Measurements from ENCODE around the gene GOLM1.
"Not testable (repeated sequence)": the region's sequence is repeated elsewhere in the genome, so short reads cannot be mapped to it uniquely, and the experiment has no call there.

The GOLM1 gene

DNA sequence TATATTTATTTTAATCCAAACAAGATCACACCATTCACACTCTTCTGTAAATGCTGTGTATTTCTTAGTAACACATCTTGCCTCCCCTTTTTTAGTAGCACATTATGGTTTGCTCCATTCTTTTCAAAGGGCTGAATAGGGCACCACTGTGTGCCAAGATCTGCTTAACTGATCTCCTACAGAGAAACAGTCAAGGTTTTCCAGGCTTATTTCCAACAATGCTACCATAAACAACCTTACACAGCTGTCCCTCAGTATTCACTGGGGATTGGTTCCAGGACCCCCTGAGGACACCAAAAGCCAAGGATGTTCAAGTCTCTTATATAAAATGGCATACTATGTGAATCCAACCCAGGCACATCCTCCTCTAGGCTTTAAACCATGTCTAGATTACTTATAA lies 16.5 kb downstream of the GOLM1 start:
- DNase-seq, result peak; percentile 93

DNA sequence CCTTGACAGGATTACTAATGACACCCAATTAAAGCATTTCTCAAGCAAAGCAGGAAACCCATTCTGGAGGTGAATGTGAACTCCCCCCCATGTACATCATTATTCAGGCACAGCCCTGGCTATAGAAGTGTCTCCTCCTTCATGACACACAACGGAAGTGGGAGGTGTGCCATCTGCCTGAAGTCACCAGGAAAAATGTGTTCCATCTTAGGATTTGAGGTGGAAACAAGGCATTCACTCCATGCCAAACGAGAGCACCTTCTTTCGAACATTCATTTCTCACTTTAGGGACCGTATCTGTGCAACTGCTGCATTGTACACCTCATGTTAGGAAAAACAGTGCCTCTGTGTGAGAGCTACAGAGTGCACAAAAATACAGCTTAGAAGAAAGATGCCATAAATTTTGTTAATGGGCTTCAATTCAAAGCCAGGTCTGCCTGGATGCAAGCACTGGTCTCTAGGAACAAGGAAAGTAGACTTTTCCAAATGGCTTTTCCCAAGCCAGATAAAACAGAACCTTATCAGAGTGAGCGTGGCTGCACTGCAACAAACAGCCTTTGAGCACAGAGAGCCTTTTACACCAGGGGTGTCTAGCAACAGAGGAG lies 19.4 kb downstream of the GOLM1 start:
- peak; percentile 43 for DNase-seq

DNA sequence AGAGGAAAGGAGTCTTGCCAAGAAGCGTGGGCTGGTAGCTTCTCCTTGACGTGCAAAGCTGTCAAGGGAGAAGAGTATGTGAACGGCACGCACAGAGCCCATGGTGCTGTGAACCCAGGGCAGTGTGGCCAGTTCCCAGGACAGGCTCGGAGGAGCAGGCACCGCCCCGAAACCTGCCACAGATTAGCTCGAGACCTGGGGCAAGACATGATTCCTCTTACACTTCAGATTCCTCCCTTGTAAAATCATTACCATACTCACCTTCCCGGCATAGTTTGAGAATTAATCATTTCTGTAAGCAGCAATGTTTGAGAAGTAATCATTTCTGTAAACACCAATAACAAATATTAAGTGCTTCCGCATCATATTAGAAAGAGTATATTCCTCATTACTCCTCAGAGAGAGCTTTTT lies 19.9 kb downstream of the GOLM1 start:
- no peak for DNase-seq

DNA sequence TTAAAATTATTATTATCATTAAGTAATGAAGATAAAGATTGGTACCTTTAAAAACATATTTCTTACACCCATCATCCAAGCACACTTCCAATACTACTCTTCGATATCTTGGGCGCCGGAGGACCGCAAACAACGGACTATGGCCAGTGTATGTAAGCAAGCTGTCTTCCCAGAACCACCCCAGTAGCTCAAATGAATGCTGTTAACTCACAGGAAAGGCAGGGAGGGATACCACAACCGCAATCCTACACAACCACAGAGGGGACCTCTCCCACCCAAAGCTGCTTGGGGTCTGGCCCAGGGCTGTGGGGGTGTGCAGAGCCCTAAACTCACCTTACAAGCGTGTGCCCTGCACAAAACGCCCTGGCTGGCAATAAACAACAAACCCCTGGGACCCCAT lies 20.6 kb downstream of the GOLM1 start:
- DNase-seq, result no peak

DNA sequence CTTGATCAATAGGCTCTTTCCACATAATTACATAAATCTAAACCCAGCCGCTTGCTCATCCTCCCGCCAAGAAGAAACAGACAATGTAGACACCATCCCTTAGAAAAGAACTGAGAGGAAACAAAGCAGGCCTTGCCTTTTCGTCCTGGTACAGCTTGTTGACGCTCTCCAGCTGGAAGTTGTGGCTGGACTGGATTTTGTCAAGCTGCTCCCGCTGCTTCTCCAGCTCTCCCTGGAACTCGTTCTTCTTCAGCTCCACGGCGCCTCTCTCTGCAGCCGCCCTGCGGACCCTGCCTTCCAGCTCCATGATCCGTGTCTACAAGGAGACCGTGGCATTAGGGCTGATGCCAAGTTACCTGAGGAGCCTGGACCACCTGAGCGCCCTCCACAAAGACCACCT lies 22.1 kb downstream of the GOLM1 start:
- no peak for DNase-seq

DNA sequence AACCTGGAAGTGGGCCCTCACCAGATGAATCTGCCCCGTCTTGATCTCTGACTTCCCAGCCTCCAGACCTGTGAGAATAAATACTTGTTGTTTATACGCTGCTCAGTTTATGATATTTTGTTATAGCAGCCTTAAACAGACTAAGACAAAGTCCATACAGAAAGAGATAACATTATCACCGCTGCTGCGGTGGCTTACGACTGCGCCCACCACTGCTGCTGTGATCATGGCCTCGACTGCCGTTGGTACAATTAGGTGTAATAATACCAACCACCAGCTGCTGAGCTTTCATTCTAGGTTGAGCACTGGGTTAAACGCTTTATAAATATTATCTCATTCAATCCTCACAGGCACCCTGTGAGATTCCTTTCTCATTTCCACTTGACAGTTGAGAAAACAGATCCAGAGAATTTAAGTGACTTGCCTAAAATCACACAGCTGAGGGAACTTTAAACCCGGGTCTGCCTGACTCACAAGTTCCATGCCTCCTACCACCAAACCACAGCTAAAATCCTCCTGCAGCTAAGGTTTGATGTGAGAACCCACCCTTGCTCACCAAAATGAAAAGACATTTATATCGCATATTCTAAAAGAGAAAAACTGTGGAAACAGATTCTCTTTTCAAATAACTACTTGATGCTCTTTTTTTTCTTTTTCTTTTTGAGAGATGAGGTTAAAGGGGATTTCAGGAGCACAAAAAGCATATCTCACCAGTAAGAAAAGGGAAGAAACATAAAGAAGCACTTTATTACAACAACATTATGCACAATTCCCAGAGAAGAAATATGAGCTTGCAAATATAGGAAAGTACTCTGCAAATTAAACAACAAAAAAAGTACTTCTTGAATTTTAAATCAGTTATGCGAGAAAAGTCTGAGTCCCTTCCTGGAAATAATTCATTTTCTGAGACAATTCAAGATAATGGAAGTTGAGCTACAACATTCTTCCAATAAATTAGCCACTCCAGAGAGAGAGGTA lies 23.9 kb downstream of the GOLM1 start:
- no peak for DNase-seq

DNA sequence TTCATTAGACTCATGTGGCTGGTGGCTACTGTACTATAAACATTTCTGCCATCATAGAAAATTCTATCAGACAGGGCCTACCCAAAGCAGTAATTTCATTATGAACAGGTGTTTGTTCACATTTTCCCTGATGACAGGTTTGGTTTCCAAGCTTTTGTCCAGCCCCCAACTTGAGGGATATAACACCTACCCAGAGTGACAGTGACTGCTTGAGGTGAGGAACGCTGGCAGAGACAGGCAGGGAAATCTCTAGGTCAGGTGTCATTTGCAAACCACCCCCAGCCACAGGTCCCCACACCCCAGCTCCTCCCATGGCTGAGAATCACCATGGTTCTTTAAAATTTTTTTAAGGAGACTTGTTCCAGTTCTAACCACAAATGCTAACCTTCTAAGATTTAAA lies 25.5 kb downstream of the GOLM1 start:
- no peak for DNase-seq

DNA sequence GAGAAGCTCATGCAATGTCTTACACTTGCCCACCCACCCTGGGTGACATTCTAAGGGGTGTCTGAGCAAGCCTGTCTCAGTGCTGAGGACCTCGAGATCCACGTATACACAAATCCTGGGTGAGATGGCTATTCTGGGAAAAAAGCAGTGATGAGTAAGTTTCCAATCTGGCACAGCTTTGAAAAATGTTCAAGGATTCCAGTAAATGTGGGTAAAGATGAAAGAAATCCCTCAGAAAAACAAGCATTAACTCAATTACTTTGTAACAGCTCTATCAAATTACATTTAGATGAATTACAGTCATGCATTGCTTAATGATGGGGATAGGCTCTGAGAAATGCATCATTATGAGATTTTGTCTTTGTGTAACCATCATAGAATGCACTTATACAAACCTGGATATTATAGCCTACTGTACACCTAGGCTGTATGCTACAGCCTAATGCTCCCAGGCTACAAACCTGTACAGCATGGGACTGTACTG lies 26.9 kb downstream of the GOLM1 start:
- DNase-seq, result no peak

DNA sequence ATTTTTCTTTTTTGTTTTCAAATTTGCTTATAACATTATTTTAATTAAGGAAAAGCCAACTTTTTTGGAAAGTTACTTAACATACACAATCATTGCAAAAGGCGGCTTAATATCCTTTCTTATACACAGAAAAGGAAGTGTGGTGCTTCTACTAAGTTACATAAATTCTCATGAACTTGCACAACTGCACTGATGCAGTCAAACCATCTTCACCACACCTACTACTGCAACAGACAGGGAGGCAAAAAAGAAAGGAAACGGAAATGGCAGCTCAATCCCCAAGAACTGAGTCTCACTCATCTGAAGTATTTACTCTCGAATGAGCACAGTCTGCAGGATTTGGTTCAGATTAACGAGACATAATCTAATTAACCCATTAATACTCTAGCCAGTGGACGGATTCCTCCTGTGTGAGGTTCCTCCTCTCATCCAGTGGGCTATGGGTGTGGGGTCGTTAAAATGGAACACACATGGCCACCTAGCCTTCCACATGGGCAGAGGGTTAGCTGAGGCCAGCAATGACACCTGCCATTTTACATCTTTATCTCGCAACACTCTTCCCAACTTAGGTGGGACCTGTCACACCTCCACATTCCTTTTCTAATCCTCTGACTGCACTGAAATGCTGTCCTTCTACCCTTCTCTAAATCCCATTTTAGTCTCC lies 30.0 kb downstream of the GOLM1 start:
- DNase-seq, result no peak

DNA sequence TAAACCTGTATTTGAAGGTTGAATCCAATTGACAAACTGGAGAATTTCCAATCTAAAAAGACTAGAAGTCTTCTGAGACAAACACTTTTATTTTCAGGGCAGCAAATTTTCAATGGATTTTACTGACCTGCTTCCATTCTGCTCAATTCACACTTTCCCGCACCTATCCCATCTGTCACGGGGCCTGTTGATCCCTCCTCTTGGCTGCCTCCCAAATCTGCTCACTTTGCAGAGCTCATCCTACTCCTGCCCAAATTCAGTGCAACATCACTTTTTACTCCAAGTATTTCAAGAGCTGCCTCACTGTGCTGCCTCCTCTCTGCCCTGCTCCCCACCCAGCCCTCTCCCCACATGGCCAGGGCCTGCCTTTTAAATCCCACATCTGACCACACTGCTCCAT lies 35.1 kb downstream of the GOLM1 start:
- no peak for DNase-seq

DNA sequence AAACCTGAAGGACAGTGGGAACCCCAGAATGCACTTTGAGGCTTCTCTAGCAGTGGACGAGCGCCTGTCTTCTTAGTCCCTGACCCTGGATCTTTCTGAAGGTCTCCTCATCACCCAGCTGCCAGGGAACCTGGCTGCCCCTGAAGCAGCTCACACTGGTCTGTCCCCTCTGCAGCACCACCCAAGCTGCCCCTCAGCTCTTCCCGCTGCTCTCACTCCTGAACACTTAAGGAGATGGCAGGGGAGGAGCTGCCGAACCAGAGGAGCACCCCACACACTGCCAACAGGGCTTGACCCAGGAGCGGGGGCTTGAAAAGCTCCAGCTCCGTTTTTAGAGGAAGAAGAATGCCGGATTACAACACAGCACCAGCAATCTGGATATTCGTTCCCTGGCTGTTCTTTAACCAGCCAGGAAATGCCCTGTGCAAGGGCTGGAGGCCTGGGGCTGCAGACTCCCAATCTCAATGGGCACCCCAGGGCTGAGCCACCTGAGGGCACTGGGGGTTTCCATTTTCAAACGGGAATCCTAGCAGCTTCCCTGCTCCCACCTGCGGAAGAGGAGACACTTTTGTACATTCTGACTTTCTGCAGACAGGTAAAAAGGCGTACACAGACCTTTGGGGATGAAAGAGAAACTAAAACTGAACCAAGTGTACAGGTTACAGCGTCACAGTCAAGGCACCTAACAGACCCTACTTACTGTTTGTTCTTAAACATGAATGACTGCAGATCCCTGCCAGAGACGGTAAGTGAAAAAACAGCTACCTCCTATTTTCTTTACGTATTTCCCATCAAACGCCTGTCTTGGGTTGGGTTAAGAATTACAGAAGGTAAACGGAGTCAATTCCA lies 36.3 kb downstream of the GOLM1 start:
- DNase-seq, result no peak

DNA sequence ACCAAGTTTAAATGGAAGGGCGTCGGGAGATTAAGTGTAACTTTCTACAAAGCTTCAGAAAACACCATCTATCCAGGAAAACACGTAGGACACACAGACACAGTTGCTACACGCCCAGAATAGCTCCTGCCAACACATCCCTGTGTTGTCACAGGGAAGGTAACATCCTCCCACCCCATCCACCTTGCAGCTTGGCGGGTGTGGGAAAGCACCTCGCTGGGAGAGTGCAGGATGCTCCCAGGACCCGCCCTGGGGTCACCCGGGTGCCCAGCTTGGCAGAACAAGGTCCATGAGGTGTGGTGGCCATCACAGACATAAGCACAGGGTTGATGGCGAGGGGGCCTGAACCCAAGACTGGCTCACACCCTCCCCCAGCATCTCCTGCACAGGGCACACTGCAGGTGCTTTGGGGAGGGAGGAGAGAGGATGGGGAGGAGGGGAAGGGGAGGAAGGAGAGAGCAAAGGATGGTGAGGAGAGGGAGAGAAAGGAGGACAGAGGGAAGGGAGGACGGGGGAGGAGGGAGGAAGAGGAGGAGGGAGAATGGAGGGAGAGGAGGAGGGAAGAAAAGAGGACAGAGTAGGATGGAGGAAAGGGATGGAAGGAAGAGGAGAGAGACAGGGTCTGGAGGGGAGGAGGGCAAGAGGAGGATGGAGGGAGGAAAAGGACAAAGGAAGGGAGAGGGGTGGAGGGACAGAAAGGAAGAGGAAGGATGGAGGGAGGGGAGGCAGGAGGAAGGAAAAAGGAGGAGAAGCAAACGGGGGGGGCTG lies 37.2 kb downstream of the GOLM1 start:
- DNase-seq, result no peak

DNA sequence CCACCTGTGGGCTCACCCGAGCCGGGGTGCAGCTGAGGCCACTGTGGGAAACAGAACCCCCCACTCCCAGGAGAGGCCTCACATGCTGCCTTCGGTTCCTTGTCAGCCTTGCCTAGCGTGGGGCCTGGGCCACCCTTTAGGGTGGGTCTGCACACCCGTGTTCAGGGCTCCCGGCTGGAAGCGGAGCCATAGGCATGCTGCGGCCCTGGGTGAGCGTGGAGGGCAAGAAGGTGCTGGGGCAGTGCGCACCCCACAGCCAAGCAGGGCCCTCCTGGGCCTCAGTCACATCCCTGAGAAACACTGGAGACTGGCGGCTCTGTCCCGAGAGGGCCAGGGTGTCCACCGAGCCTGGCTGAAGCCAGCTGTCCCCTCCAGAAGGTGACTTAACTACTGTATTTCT lies 41.9 kb downstream of the GOLM1 start:
- DNase-seq, result no peak

DNA sequence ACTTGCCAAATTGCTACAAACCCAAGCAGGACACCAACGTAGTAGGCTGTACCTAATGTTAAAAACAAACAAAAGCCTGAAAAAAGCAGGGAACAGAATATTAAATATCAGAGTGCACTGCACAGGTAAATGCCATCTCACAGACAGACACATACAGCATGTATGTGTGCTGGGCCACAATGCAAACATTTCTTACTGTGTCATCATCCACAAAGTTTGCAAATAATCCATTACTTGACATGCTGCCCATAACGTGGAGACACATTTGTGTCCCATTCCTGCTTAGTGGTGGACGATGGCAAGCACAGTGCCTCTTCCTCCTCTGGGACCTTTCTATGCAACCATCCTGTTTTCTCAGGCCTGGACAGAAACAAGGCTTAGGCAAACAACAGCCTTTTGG lies 44.7 kb downstream of the GOLM1 start:
- no peak for DNase-seq

DNA sequence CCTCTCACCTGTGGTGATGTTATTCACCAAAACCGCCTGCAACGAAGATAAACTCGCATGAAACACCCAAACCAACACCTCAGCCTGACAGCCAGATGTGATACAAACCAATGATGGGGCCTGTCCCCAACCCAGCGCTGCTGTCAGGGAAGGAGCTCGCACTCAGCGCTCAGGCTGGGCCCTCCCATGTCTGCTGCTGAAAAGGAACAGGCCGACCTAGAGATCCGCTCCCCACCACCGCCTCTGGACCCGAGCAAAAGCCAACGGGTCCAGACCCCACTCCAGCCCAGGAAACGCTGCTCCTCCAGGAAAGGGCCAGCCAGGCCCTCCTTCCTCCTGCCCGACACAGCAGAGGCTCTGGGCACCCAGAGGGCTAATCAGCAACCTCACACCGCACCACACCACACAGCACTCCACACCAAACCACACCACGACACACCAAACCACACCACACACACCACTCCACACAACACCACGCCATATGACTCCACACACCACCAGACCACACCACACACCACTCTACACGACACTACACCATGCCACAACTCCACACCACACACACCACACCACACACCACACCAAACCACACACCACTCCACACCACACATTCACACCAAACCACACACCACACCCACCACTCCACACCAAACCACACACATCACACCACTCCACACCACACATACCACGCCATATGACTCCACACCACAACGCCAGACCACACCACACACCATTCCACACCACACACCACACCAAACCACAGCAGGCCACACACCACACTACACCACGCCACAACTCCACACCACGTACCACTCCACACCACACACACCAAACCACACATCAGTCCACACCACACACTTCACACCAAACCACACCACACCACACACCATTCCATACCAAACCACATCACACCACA lies 46.5 kb downstream of the GOLM1 start:
- DNase-seq, result no peak

DNA sequence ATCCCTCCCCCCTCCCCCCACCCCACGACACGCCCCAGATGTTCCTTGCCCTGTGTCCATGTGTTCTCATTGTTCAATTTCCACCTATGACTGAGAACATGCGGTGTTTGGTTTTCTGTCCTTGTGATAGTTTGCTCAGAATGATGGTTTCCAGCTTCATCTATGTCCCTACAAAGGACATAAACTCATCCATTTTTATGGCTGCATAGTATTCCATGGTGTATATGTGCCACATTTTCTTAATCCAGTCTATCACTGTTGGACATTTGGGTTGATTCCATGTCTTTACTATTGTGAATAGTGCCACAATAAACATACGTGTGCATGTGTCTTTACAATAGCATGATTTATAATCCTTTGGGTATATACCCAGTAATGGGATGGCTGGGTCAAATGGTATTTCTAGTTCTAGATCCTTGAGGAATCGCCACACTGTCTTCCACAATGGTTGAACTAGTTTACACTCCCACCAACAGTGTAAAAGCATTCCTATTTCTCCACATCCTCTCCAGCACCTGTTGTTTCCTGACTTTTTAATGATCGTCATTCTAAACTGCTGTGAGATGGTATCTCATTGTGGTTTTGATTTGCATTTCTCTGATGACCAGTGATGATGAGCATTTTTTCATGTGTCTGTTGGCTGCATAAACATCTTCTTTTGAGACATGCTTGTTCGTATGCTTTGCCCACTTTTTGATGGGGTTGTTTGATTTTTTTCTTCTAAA lies 51.2 kb downstream of the GOLM1 start:
- DNase-seq, result not testable (repeated sequence)

DNA sequence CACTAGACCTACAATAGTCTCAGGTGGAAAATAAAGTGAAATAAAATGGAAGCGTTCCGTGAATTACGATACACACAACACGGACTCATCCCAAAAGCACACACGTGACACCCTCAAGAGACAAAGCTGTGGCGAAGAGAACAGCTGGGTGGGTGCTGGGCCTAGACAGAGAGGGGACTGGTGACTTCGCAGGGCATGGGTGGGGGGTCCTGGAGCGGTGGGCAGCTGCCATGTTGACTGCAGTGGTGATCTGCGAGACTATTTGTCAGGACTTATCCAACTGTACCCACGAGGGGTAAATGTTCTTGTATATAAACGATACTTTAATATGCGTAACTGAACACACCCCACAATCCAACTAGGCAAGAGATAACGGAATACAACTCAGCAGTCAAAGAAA lies 52.0 kb downstream of the GOLM1 start:
- DNase-seq, result no peak

DNA sequence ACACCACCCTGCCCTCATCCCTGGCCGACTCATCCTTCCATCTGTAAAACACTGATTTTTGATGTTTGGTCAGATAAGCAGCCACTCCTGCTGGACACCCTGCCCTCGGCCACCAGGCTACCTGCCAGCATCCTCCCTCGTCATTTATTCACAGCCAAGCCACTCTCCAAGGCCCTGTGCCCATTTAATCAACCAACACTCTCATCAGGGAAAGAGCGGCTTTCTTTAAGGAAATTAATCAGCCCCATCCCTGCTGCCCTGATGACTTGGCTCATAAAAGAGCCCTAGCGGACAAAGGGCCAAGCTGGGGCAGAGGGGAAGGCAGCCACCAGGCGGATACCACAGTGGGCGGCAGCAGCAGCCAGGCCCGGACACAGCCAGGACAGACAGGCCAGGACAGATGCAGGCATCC lies 52.4 kb downstream of the GOLM1 start:
- DNase-seq, result no peak

DNA sequence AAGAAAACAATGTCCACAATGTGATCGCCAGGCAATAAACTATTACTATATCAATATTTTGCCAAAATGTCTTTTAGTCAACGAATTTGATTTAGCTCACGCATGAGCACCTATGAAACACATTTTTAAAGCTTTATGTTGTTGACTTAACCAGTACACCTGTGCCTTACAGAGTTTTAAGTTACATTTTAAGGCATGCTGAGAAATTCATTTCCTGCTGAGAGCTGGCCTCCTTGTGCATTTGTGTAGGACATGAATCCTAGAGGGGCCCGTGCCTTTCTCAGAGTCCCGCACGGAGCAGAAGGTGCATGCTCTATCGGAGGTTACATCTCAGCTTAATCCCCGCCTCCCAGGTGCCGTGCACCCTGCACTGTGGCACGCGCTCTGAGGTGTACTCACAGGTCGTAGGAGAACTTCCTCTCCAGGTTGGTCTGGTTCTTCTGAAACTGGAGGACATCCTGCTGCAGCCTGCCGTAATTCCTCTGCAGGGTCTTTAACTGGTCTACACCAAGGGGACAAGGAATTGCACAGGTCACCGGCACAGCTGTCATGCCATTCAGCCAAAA lies 53.2 kb downstream of the GOLM1 start:
- DNase-seq, result no peak

DNA sequence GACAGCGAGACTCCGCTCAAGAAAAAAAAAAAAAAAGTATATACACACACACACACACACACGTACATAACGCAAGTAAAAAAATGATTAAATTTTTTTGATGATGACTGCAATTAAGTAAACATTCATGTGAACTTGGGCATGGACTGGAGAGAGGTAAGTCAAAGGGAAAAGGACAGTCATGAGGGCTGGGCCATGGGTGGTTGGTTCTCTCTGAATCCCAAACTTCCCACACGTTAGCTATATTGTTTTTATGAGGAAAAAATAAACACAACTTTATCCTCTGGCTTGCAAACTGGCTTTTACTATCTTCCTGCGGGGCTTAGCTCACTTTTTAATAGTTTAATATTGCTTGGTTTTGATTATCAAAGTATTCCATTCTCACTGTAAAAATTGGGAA lies 53.7 kb downstream of the GOLM1 start:
- no peak for DNase-seq
